Measurements from ENCODE around the gene CRIM1. TPM values are rescaled to one million over a fixed set of nuclear protein-coding genes. Genes with fewer than 3 reads are reported as not detected.

CRIM1 gene
- total RNA-seq, 1 donor from 2014 or later = 103 TPM

- H3K4me3 ChIP-seq (ENCODE audit: low read depth, low read length) = no peak overlapping the region
- no peaks in the 10 kb centered on the region for H3K36me3 ChIP-seq (ENCODE audit: control insufficient read depth, insufficient read depth, low read length)
- no peak for DNase-seq (ENCODE audit: low read depth)
- TF ChIP-seq CTCF (IDR thresholded peaks at IDR 0.05; ENCODE audit: insufficient read depth, low read length, poor library complexity, severe bottlenecking) = no peak
- H3K27me3 ChIP-seq (ENCODE audit: control insufficient read depth, insufficient read depth, low read length) = no peaks in the 10 kb centered on the region
These were observed 208.9 kb downstream of the CRIM1 start for GRCh38 chr2:36564377-36564930.

- no peak for TF ChIP-seq CTCF (IDR thresholded peaks at IDR 0.05; ENCODE audit: insufficient read depth, low read length, poor library complexity, severe bottlenecking)
- no peak overlapping the region for H3K4me3 ChIP-seq (ENCODE audit: low read depth, low read length)
- H3K36me3 ChIP-seq (ENCODE audit: control insufficient read depth, insufficient read depth, low read length) = no peaks in the 10 kb centered on the region
- no peak for DNase-seq (ENCODE audit: low read depth)
- H3K27me3 ChIP-seq (ENCODE audit: control insufficient read depth, insufficient read depth, low read length) = no peaks in the 10 kb centered on the region
These were observed 210.1 kb downstream of the CRIM1 start for GRCh38 chr2:36565712-36566111.

GRCh38 chr2:36566887-36567286 is 211.3 kb downstream of the CRIM1 start:
- Histone ChIP-seq H3K27me3 (ENCODE audit: control insufficient read depth, insufficient read depth, low read length) (no peaks in the 10 kb centered on the region), H3K4me3 (ENCODE audit: low read depth, low read length) (no peak overlapping the region), H3K36me3 (ENCODE audit: control insufficient read depth, insufficient read depth, low read length) (no peaks in the 10 kb centered on the region)
- no peak for TF ChIP-seq CTCF (IDR thresholded peaks at IDR 0.05; ENCODE audit: insufficient read depth, low read length, poor library complexity, severe bottlenecking)
- DNase-seq (ENCODE audit: low read depth) = no peak

GRCh38 chr2:36567711-36568408 is 212.3 kb downstream of the CRIM1 start:
- no peaks in the 10 kb centered on the region for H3K27me3 ChIP-seq (ENCODE audit: control insufficient read depth, insufficient read depth, low read length)
- no peak overlapping the region for H3K4me3 ChIP-seq (ENCODE audit: low read depth, low read length)
- no peak for TF ChIP-seq CTCF (IDR thresholded peaks at IDR 0.05; ENCODE audit: insufficient read depth, low read length, poor library complexity, severe bottlenecking)
- DNase-seq (ENCODE audit: low read depth) = no peak
- H3K36me3 ChIP-seq (ENCODE audit: control insufficient read depth, insufficient read depth, low read length) = no peaks in the 10 kb centered on the region

- Histone ChIP-seq H3K4me3 (ENCODE audit: low read depth, low read length) (no peak overlapping the region), H3K27me3 (ENCODE audit: control insufficient read depth, insufficient read depth, low read length) (no peaks in the 10 kb centered on the region), H3K36me3 (ENCODE audit: control insufficient read depth, insufficient read depth, low read length) (no peaks in the 10 kb centered on the region)
- DNase-seq (ENCODE audit: low read depth) = no peak
- TF ChIP-seq CTCF (IDR thresholded peaks at IDR 0.05; ENCODE audit: insufficient read depth, low read length, poor library complexity, severe bottlenecking) = no peak
These were observed 213.1 kb downstream of the CRIM1 start for GRCh38 chr2:36568516-36569246.
